NB4 (cell line): ENCODE measurements around the gene BICRAL.
"Not testable (repeated sequence)": the region's sequence is repeated elsewhere in the genome, so short reads cannot be mapped to it uniquely, and the experiment has no call there.

Experiments
- DNase-seq: peaks from one replicate; pipeline ENCODE4 v3.0.0; 2010; ENCODE audit warnings: low read depth
- H3K4me3 ChIP-seq: one replicate; pipeline ENCODE4 v1.5.1; 2011; ENCODE audit warnings: mild to moderate bottlenecking, low read depth, low read length, moderate library complexity
- CTCF ChIP-seq: IDR thresholded peaks from one replicate; pipeline ENCODE4 v1.5.1; 2012; ENCODE audit warnings: low read depth, low read length
- MAX ChIP-seq: IDR thresholded peaks from 2 replicates; pipeline ENCODE4 v1.6.1; 2011; ENCODE audit warnings: low read depth, low read length
- MYC ChIP-seq: IDR thresholded peaks from 2 replicates; pipeline ENCODE4 v1.6.1; 2011; ENCODE audit warnings: low read depth, low read length
- POLR2A ChIP-seq: IDR thresholded peaks from 2 replicates; pipeline ENCODE4 v1.6.1; 2011; ENCODE audit warnings: mild to moderate bottlenecking; ENCODE audit not compliant: insufficient read length; ENCODE audit errors: extremely low read depth

BICRAL gene

GRCh38 chr6:42796171-42796570, 14.3 kb downstream of the BICRAL start:
- DNase-seq: no peak
- no peak overlapping the region for H3K4me3 ChIP-seq
- TF ChIP-seq POLR2A (no peak), MYC (no peak), MAX (no peak), CTCF (no peak)

GRCh38 chr6:42797696-42798095, 15.8 kb downstream of the BICRAL start:
- not testable (repeated sequence) for H3K4me3 ChIP-seq, DNase-seq

- no peak for TF ChIP-seq MAX
- no peak for TF ChIP-seq MYC
- no peak for TF ChIP-seq POLR2A
- TF ChIP-seq CTCF: no peak
- DNase-seq: no peak
- no peak overlapping the region for H3K4me3 ChIP-seq
Observed at GRCh38 chr6:42805297-42805861, 23.5 kb downstream of the BICRAL start.

GRCh38 chr6:42806359-42806758, 24.5 kb downstream of the BICRAL start:
- not testable (repeated sequence) for H3K4me3 ChIP-seq, DNase-seq

- TF ChIP-seq MYC (no peak), CTCF (no peak), POLR2A (no peak), MAX (no peak)
- H3K4me3 ChIP-seq: no peak overlapping the region
- no peak for DNase-seq
Observed at GRCh38 chr6:42808492-42809483, 26.9 kb downstream of the BICRAL start.

GRCh38 chr6:42813074-42813645, 31.3 kb downstream of the BICRAL start:
- DNase-seq: no peak
- no peak overlapping the region for H3K4me3 ChIP-seq
- TF ChIP-seq CTCF (no peak), MYC (no peak), POLR2A (no peak), MAX (no peak)
